Activated naive CD4-positive, alpha-beta T cell treated with anti-CD3 and anti-CD28 coated beads for 36 hours (primary cell): ENCODE data around the gene CRACDL. TPM values are rescaled to one million over a fixed set of nuclear protein-coding genes. Genes with fewer than 3 reads are reported as not detected.

Experiments
- CTCF ChIA-PET: fragments of 350-600 bp; sonication (Branson Sonifier 250); formaldehyde crosslinking; loops from one replicate; lab custom pipeline; 2021; ENCODE audit warnings: antibody characterized with exemption; lab: Charles Lee
- DNase-seq: peaks from one replicate; pipeline ENCODE4 v3.0.0-alpha.2; 2020
- H3K27ac Mint-ChIP-seq: one replicate; pipeline ENCODE4 v1.8.0; 2021; ENCODE audit warnings: mild to moderate bottlenecking, mixed read lengths
- H3K27me3 Mint-ChIP-seq: one replicate; pipeline ENCODE4 v1.8.0; 2021; ENCODE audit warnings: low read depth, mixed read lengths
- H3K36me3 Mint-ChIP-seq: one replicate; pipeline ENCODE4 v1.8.0; 2021; ENCODE audit warnings: low read depth, mixed read lengths
- H3K4me1 Mint-ChIP-seq: one replicate; pipeline ENCODE4 v1.8.0; 2021; ENCODE audit warnings: low read depth, mixed read lengths
- H3K4me3 Mint-ChIP-seq: one replicate; pipeline ENCODE4 v1.8.0; 2021; ENCODE audit warnings: mild to moderate bottlenecking, moderate library complexity, mixed read lengths
- H3K9me3 Mint-ChIP-seq: one replicate; pipeline ENCODE4 v1.8.0; 2021; ENCODE audit warnings: mixed read lengths
- intact Hi-C: fragments of 100-400 bp; cut with micrococcal nuclease; formaldehyde crosslinking; loops from one replicate; pipeline ENCODE4 v1.15.1; 2023
- total RNA-seq, 2 experiments: library from RNA; stranded (reverse); gene quantifications; one replicate each; pipeline ENCODE4 v1.2.3, GENCODE V29; 2021

Gene CRACDL
- total RNA-seq, 2 experiments from 2014 or later = 0.14 to 0.35 TPM

DNA sequence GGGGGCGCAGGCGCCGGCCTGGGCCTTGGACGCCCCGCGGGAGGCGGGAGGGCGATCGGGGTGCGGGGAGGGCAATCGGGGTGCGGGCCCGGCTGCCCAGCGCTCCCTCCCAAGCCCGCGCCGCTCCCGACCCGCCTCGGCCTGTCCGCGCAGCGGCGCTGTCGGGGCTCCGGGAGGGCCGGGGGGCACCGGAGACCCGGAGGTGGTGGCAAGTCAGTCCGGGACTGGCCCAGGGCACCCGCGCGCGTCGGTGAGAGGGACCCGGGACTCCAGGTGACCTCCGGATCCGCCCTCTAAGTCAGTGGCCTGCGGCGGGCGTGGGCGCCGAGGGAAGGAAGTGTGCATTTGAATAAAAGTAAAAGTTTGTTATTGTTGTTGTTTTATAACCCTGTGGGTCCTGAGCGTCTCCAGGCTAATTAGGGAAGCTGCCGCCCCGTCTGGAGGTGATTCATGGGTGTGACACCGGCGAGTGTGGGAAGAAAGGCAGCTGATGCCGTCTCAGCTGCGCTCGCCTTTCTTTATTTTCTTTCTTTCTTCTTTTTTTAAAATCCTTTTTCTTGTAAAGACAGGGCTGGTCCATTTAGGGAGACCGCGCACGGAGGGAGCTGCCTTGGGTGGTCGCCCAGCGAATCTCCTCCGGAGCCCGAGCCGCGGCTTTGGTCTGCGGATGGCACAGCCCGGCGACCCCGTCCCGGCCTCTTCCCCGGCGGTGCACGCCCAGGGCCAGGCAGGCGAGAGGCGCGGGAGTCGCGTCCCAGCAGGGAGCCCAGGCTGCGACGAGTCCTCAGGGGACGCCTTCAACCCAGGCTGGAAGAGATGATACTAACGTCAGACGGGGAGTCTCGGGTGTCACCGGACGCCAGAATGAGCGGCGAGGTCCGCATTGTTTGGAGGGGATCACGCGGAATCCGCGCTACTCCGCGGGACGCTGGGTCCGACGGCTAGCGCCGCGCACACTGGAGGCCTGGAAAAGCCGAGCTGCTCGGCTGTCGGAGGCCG, 627 bp upstream of the CRACDL start:
- intact Hi-C loops = loop anchor here (1.0 to 5.0 kb wide), 2 partner anchors 130 to 556 kb away; partner anchors contain the start of gene REV1
- peaks cover 41% of the 10 kb centered on the region for H3K27me3 Mint-ChIP-seq
- peak overlapping the region; percentile 69 for H3K4me3 Mint-ChIP-seq
- DNase-seq = peak; percentile 59
- H3K27ac Mint-ChIP-seq = no peak overlapping the region
- H3K4me1 Mint-ChIP-seq = peaks cover 8% of the 10 kb centered on the region
- CTCF ChIA-PET = interaction anchor here (0.7 to 1.6 kb wide), 3 partner anchors 99 to 356 kb away, joined by 3 to 7 read pairs (median 3); no protein-coding TSS in a partner anchor
- H3K9me3 Mint-ChIP-seq = no peaks in the 10 kb centered on the region
- H3K36me3 Mint-ChIP-seq = no peaks in the 10 kb centered on the region

DNA sequence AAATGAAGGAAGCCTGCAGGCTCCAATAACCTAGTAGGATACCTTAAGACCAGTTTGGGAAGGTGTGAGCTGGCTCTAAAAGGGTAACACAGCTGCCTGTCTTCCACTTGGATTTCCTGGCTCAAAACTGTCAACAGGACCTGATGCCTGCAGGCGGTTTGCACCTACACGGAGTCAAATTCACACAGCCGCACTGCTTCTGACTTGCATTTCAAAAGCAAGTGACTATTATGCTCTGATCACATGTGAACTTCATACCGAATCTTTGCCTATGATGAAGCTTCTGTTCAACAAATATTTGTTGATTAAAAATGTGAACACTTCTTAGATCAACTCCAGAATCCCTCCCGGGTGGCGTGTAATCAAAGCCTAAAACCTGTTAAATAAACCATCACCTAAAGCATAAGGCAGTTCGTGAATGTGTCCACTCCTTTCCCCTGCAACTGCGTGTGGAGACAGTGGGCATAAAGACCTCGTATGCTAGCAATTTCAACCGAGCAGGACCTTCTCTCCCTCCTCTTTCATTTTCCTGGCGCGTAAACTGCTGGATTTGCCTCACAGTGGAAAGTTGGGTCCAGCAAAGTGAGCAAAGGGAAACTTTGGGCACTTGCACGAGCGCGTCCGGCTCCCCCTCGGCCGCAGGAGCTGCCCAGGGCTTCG, 784 bp downstream of the CRACDL start:
- CTCF ChIA-PET = interaction anchor here (0.6 to 1.0 kb wide), 2 partner anchors 9 to 290 kb away, joined by 3 read pairs; no protein-coding TSS in a partner anchor
- intact Hi-C loops = loop anchor here (5.0 kb wide), 1 partner anchor 557 kb away; the partner anchor contains the start of gene REV1
- Mint-ChIP-seq H3K36me3 (no peaks in the 10 kb centered on the region), H3K27ac (no peak overlapping the region), H3K4me3 (peak overlapping the region; percentile 55), H3K9me3 (no peaks in the 10 kb centered on the region), H3K4me1 (peaks cover 8% of the 10 kb centered on the region), H3K27me3 (peaks cover 41% of the 10 kb centered on the region)
- DNase-seq = no peak

DNA sequence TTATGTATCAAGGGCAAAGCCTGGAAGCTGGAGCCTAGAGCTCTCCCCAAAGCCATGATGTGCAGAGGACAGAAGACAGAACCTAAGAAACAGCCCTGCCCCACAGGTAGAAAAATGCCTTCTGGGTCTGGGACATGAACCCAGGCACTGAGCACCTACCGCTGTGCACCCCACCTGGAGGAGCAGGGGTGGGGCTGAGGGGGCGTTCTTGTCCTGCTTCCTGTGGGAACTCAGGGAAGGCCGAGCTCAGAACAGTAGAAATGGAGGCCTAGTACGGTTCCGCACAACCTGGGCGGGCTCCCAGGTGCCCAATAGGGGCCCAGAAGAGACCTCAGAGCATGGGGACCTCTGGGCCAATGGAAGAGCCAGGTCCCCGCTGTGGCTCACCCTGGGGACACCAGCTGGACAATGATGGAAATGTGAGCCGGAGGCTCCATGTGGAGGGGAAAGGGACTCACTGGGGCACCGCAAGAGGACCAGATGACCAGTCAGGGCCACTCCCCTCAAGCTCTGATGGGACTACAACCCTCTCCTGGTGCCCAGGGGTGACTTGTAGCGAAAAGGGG, 3.2 kb downstream of the CRACDL start:
- Mint-ChIP-seq H3K27me3 (peaks cover 31% of the 10 kb centered on the region), H3K4me3 (no peak overlapping the region), H3K36me3 (no peaks in the 10 kb centered on the region), H3K27ac (no peak overlapping the region), H3K4me1 (peaks cover 8% of the 10 kb centered on the region), H3K9me3 (no peaks in the 10 kb centered on the region)
- CTCF ChIA-PET = no interaction called here
- intact Hi-C loops = no loop called here
- no peak for DNase-seq

- Mint-ChIP-seq H3K27ac (no peak overlapping the region), H3K36me3 (no peaks in the 10 kb centered on the region), H3K9me3 (no peaks in the 10 kb centered on the region), H3K4me3 (no peak overlapping the region), H3K27me3 (peaks cover 25% of the 10 kb centered on the region), H3K4me1 (peaks cover 5% of the 10 kb centered on the region)
- intact Hi-C loops = no loop called here
- no peak for DNase-seq
- CTCF ChIA-PET = no interaction called here
Observed at GRCh38 chr2:98932164-98932563, 3.9 kb downstream of the CRACDL start.

GRCh38 chr2:98931596-98931995, 4.4 kb downstream of the CRACDL start:
- Mint-ChIP-seq H3K4me1 (peaks cover 4% of the 10 kb centered on the region), H3K27ac (no peak overlapping the region), H3K27me3 (peaks cover 21% of the 10 kb centered on the region), H3K36me3 (no peaks in the 10 kb centered on the region), H3K9me3 (no peaks in the 10 kb centered on the region), H3K4me3 (no peak overlapping the region)
- intact Hi-C loops = no loop called here
- DNase-seq = no peak
- CTCF ChIA-PET = no interaction called here

DNA sequence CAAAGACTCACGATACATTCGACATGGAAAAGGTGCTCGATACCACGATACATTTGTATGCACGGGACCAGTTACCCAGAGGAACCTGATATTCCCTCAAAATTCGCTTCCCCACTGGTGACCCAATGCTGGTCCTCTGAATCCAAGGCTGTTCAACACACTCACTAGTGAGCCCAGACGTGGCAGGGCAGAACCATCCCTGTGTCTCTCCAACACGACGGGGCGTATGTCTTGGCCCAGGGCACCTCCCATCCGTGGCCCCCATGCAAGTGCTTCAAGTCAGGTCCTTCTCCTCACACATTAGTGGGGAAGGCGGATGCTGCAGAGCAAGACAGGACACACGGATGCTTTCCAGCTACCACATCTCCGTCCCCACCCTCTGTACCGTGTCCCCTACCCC, 6.1 kb downstream of the CRACDL start:
- intact Hi-C loops = no loop called here

DNA sequence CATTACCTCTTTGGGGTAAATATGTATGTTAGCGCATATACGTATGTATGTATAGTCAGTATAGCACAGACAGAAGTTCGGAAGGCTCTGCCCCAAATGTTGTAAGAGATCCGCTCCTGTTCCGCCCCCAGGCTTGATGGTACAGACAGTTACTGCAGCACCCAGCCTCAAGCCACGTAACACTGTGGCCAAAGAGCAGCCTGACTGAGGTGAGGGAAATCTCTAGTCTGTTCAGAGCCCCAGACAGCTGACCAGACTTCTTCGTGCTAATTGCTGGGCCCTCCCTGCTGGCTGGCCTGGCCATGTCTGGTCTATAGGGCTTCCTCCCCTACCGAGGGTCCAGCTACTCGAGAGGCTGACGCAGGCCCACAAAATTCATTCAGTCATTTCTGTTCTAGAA, 7.8 kb downstream of the CRACDL start:
- no peak for DNase-seq
- H3K4me1 Mint-ChIP-seq = no peaks in the 10 kb centered on the region
- intact Hi-C loops = no loop called here
- no peak overlapping the region for H3K27ac Mint-ChIP-seq
- H3K9me3 Mint-ChIP-seq = no peaks in the 10 kb centered on the region
- no peak overlapping the region for H3K4me3 Mint-ChIP-seq
- CTCF ChIA-PET = no interaction called here
- H3K27me3 Mint-ChIP-seq = no peaks in the 10 kb centered on the region
- no peaks in the 10 kb centered on the region for H3K36me3 Mint-ChIP-seq

More for the DNA sequence above, 6.1 kb downstream of the CRACDL start:
- no peak overlapping the region for H3K27ac Mint-ChIP-seq
- H3K9me3 Mint-ChIP-seq = no peaks in the 10 kb centered on the region
- H3K4me3 Mint-ChIP-seq = no peak overlapping the region
- H3K36me3 Mint-ChIP-seq = no peaks in the 10 kb centered on the region
- peaks cover 13% of the 10 kb centered on the region for H3K27me3 Mint-ChIP-seq
- DNase-seq = no peak
- H3K4me1 Mint-ChIP-seq = no peaks in the 10 kb centered on the region
- CTCF ChIA-PET = no interaction called here

DNA sequence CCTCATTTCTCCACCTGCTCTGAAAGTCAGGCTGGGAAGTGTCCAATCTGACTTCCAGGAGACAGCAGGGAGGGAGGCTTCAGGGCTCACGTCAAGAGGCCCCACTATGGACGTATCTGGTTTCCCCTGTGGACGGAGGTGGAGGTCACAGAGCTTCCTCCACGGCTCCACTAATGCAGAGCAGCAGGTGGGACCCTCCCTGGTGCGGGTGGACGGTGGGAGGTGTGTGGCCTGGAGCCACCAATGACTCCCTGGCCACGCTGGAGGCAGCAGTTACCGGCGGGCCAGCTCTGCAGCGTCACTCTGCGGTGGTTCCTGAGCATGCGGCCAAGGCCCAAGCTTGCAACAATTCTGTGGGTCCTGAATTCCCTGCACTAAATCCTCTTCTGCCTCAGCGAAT, 9.0 kb downstream of the CRACDL start:
- H3K27ac Mint-ChIP-seq = no peak overlapping the region
- H3K4me1 Mint-ChIP-seq = no peaks in the 10 kb centered on the region
- no peak overlapping the region for H3K4me3 Mint-ChIP-seq
- no peaks in the 10 kb centered on the region for H3K27me3 Mint-ChIP-seq
- no peaks in the 10 kb centered on the region for H3K9me3 Mint-ChIP-seq
- no peaks in the 10 kb centered on the region for H3K36me3 Mint-ChIP-seq
- DNase-seq = no peak
- intact Hi-C loops = no loop called here
- CTCF ChIA-PET = no interaction called here

- intact Hi-C loops = no loop called here
- Mint-ChIP-seq H3K9me3 (no peaks in the 10 kb centered on the region), H3K27me3 (no peaks in the 10 kb centered on the region), H3K4me1 (no peaks in the 10 kb centered on the region), H3K27ac (no peak overlapping the region), H3K4me3 (no peak overlapping the region), H3K36me3 (no peaks in the 10 kb centered on the region)
- DNase-seq = no peak
- CTCF ChIA-PET = interaction anchor here (1.0 kb wide), 1 partner anchor 8 kb away, joined by 3 read pairs; no protein-coding TSS in a partner anchor
Observed at GRCh38 chr2:98926601-98927000, 9.4 kb downstream of the CRACDL start.

DNA sequence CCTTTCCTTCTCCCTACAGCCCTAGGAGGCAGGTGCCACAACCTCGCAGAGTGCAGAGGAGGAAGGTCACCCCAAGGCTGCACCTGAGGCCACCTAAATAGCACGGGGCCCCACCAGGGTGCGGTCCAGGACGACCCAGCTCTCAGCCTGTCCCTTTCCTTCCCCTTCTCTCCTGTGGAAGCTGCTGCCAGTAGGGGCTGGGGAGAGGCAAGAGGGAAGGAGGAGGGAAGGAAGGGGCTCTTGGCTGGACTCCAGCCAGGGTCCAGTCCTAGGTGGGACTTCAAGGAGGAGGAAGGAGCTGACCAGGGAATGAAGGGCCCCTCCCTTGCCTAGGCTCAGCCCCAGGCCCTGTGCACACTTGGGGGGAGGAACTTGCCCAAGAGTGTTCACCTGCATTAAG, 11.1 kb downstream of the CRACDL start:
- CTCF ChIA-PET = interaction anchor here (1.3 kb wide), 1 partner anchor 12 kb away, joined by 3 read pairs; no protein-coding TSS in a partner anchor
- intact Hi-C loops = loop anchor here (5.0 kb wide), 1 partner anchor 273 kb away; no protein-coding TSS in a partner anchor
- Mint-ChIP-seq H3K27me3 (no peaks in the 10 kb centered on the region), H3K9me3 (no peaks in the 10 kb centered on the region), H3K4me1 (no peaks in the 10 kb centered on the region), H3K4me3 (no peak overlapping the region), H3K27ac (no peak overlapping the region), H3K36me3 (no peaks in the 10 kb centered on the region)
- no peak for DNase-seq

DNA sequence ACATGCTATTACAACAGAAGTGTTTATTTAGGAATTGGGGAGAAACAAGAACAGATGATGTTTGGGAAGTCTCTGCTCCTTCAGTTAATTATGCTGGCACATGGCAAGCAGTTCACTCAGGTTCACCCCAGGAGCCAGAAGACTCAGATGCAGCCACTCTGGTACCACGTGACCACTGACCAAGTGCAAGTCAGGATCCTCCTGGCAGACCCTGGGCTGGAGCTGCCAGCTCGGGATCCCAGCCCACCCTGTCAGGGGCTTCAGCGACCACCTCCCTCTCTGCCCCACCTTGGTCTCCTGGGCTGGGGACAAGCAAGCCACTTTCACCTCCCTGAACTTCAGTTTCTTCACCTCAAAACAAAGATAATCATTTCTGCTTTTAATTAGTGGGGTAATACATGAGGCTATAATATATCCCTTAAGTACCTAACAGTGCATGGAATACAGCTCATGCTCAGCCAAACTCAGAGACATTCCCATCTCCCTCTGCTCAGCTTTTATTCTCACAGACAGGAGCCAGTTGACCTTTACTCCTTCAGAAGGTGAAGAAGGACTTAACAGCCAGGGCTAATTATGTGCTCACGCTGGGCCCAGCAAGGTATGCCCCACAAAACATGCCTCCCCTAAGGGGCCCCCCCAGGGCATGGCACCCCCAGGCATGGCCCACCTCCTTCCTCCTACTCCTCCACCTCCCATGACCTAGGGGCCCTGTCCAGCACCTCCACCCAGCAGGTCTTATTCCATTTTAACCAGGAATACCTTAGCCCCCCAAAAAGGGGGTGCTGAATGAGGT, 11.8 kb downstream of the CRACDL start:
- H3K27ac Mint-ChIP-seq = no peak overlapping the region
- intact Hi-C loops = loop anchor here (5.0 kb wide), 1 partner anchor 272 kb away; no protein-coding TSS in a partner anchor
- no peaks in the 10 kb centered on the region for H3K36me3 Mint-ChIP-seq
- no peak for DNase-seq
- H3K9me3 Mint-ChIP-seq = no peaks in the 10 kb centered on the region
- no peak overlapping the region for H3K4me3 Mint-ChIP-seq
- no peaks in the 10 kb centered on the region for H3K4me1 Mint-ChIP-seq
- CTCF ChIA-PET = interaction anchor here (0.6 to 1.3 kb wide), 3 partner anchors 11 to 339 kb away, joined by 3 to 4 read pairs (median 3); no protein-coding TSS in a partner anchor
- no peaks in the 10 kb centered on the region for H3K27me3 Mint-ChIP-seq
